ENCODE measurements around the gene ACBD4.

Gene ACBD4

DNA sequence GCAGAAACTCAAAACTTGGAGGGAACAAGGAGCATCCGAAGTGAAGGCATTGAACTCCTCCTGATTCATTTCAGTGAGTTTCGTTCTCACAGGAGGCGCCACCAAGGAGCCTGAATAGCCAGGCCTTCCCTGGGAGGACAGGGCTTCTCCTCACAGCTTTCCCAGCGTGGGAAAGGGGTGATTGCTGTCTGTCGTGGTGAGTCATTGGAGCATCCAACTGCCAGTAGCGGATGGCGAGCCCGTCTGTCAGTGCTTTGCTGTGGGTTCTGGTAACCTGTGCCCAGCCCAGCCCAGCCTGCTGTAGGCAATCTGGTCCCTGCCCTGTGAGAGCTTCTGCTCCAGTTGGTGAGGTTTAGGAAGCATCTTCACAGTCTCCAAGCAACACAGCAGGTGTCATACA is 31.5 kb upstream of the ACBD4 start:
- no peak for DNase-seq

DNA sequence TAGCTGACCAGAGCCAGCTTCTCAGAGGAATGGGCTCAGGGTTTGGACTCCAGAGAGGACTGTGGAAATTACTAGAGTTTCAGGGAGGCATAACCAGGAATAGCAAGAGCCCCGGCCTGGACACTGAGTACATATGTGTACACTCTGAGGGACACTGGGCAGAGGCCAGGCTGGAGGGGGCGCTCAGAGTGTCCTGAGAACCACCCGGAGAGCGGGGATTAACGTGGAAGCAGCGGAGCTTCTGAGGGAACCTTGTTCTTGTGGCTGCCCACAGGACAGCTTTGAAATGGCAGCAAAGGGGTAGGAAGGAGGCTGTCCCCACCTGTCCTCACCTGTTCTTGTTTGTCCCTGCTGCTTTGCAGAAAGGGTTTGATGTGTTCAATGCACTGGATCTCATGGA is 31.0 kb upstream of the ACBD4 start:
- no peak for DNase-seq

DNA sequence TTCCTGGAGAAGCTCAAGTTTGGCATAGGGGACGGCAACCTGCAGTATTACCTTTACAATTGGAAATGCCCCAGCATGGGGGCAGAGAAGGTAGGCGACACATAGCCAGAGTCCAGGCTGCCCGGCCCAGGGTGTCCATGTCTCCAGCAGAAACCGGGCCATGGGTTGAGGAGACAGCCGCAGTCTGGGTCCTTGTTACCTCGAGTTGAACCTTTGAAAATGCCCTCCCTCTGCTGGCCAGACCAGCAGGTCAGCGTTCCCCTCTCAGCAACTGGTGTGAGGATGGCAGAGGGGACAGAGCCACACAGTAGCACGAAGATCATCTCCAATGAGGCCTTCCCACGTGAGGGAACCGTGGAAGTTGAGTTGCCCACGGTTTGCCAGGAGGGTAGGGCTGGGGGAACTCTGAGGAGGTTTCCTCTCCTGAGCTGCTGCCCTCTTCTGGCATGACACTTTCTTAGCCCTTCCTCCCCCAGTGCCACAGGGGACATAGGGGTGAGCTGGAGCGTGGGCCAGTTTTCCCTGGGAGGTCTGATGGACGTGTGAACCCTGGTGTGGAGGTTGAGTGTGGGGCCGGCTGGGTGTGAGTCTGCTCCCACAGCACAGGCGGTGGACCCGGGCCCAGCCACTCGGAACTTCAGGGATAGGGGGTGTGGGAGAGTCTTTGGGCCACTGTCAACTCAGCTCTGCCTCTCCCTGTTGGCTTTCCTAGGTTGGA is 30.4 kb upstream of the ACBD4 start:
- no peak for DNase-seq

DNA sequence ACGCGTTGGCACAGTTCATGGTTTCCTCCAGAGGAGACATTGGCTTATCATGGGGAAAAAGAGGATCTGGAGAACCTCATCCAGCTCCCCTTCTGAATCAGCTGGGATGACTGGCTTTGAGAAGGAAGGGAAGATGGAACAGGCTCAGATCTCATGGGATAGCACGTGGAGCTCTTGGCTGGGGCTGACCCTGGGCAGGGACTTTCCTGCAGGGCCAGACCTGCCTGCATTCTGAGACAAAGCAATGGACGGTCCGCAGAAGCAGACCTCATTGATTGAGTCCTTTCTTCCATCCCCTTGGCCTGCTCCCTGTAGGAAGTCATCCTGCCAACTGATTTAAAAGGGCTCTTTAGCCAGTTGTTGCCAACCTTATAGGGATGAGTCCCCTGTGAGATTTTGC is 29.4 kb upstream of the ACBD4 start:
- no peak for DNase-seq

- no peak for DNase-seq
Observed at GRCh38 chr17:45106582-45106981, 28.9 kb upstream of the ACBD4 start.

GRCh38 chr17:45107293-45108010 is 28.0 kb upstream of the ACBD4 start:
- DNase-seq: no peak

DNA sequence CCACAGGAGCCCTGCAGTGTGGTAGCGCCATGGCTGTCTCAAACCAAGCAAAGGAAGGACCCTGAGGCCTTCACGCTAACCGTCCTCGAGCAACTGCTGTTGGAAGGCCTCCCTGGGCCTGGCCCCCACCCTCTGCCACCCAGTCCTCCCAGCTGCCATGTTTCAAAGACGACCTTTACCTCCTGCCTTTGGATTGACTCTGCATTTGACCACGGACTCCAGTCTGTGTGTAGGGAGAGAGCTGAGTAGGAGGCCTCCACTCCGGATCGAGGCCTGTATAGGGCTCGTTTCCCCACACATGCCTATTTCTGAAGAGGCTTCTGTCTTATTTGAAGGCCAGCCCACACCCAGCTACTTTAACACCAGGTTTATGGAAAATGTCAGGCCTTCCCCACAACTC is 27.4 kb upstream of the ACBD4 start:
- DNase-seq: no peak

GRCh38 chr17:45108595-45109521 is 26.6 kb upstream of the ACBD4 start:
- DNase-seq: no peak

DNA sequence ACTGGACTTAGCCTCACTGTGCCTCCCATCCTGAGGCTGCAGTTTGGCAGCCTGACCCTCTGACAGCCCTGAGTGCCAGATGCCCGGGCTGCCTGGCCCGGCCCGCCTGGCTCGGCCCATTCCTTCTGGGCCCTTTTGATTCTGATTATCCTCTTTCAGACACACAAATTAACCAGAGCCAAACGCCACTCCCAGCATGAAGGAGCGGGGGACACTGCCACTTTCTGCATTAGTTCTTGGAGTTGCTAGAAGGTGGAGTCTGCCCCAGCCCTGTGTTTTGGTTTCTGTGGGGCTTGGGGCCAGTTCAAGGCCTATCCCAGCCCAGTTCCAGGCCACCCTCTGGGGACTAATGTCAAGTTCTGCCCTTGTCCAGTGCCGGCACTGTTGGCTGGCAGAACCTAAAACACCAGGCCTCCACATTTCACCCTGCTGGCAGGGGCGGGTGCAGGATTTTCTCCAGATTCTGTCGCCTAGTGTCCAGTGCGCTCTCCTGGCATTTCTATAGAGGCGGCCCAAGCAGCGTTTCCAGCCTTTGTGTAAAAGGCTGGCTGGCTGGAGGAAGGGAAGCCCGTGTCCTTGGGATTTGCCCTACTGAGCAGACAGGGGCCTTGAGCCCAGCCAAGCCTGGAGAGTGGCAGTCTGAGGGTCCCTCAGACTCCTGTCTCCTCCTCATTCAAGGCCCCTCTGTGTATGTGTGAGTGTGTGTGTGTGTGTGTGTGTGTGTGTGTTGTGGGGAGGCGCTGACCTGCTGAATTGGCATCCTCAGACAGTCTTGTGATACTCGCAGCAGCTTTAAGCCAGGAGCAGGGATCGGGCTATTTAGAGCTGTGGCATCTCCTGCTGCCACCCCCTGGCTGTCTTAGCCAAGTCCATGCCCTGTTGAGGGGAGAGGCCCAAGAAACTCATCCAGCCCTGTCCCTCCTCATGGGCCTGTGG is 24.5 kb upstream of the ACBD4 start:
- no peak for DNase-seq

- no peak for DNase-seq
Observed at GRCh38 chr17:45111850-45112249, 23.6 kb upstream of the ACBD4 start.

GRCh38 chr17:45112559-45113423 is 22.7 kb upstream of the ACBD4 start:
- no peak for DNase-seq

DNA sequence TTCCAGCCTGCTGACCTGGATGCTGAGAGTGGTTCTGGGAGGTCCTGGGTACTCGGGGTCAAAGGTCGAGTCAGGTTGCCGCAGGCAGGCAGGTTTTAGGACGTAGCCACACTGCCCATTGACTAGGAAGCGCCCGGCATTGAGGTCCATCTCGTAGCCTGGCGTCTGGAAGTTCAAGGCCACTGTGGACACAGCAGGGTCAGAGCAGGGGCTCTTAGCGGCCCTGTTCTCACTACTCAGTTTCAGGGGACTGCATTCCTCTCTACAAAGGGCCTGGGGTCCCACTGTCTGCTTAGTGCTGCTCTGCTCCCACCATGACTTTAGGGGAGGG is 22.1 kb upstream of the ACBD4 start:
- no peak for DNase-seq

- DNase-seq: no peak
Observed at GRCh38 chr17:45114117-45114932, 21.2 kb upstream of the ACBD4 start.

- no peak for DNase-seq
Observed at GRCh38 chr17:45115015-45115625, 20.4 kb upstream of the ACBD4 start.

GRCh38 chr17:45115871-45116270 is 19.6 kb upstream of the ACBD4 start:
- DNase-seq: no peak

GRCh38 chr17:45116434-45117016 is 19.0 kb upstream of the ACBD4 start:
- no peak for DNase-seq

DNA sequence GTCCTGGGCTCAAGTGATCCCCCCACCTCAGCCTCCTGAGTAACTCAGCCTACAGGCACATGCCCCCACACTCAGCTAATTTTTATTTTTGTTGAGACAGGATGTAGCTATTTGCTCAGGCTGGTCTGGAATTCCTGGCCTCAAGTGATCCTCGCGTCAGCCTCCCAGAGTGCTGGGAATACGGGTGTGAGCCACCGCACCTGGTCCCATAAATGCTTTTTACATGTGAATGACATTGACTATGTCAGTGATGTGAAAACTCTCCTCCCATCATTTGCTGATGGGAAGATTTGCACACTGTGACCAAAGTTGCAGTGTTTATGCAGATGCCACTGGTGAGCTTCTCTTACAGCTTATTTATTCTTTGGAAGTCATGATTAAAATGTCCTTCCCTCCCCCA is 18.2 kb upstream of the ACBD4 start:
- no peak for DNase-seq

GRCh38 chr17:45117848-45118646 is 17.4 kb upstream of the ACBD4 start:
- no peak for DNase-seq

Data from right kidney (tissue), 1 donor.